HG03103 (cell line): Measurements from ENCODE around the gene SHROOM1.
"Not testable (repeated sequence)": the region's sequence is repeated elsewhere in the genome, so short reads cannot be mapped to it uniquely, and the experiment has no call there.

Experiments
- ATAC-seq: cut with Tn5 transposase; IDR thresholded peaks from one replicate; pipeline ENCODE4 v1.9.1; 2021; ENCODE audit warnings: low read depth; ENCODE audit not compliant: unreplicated experiment

SHROOM1 gene, protein sequence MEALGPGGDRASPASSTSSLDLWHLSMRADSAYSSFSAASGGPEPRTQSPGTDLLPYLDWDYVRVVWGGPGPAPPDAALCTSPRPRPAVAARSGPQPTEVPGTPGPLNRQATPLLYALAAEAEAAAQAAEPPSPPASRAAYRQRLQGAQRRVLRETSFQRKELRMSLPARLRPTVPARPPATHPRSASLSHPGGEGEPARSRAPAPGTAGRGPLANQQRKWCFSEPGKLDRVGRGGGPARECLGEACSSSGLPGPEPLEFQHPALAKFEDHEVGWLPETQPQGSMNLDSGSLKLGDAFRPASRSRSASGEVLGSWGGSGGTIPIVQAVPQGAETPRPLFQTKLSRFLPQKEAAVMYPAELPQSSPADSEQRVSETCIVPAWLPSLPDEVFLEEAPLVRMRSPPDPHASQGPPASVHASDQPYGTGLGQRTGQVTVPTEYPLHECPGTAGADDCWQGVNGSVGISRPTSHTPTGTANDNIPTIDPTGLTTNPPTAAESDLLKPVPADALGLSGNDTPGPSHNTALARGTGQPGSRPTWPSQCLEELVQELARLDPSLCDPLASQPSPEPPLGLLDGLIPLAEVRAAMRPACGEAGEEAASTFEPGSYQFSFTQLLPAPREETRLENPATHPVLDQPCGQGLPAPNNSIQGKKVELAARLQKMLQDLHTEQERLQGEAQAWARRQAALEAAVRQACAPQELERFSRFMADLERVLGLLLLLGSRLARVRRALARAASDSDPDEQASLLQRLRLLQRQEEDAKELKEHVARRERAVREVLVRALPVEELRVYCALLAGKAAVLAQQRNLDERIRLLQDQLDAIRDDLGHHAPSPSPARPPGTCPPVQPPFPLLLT

DNA sequence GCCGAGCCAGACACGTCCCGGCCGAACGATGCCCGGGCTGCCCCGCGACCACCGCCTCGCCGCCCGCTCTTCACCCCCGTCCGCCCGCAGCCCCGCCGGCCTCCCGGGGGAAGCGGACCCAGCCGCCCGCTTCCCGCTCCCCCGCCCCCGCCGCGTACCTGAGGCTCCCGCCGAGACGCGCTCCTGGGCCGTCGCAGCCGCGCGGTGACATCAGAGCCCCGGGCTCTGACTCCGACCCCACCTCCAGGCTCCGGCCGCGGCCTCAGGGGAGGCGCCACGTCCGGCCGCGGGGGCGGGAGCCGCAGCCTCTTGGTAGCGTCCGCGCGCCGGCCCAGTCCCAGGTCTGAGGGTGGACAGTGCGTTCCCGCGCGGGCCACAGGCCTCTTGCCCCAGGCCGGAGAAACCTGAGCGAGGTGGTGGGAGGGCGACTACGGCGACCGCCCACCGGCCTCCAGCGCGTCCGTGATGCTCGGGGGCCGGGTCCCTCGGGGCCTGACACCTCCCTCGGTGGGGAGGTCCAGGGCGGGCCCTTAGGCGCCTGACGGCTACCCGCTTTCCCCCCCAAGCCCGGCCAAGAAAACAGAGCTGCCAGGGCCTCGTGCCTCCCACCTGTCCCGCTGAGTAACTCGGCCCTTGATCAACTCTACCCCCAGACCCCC, at the start of gene SHROOM1:
Gene SHROOM1, minus strand, starts transcription at position 212 of the 659 bp plus-strand sequence. CDS start 4,507 bp downstream, outside the sequence.
- ATAC-seq: peak; percentile 59

DNA sequence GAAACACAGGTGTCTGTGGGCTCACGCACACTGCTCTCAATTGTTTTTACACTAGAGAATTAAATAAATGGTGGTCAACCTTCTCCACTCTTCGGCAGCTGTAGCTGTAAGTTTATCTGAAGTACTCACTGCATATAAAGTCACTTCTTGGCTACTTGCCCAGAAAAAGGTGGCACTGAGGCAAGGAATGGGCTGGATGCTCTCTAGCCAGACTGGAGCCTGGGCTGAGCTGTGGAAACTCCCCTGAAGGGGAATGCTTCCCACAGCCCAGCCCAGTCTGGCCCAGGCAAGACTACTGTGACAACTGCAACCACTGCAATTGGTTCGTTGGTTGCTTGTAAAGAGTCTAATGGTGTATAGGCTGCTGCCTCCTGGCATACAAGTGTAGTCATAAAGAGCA, 47.5 kb upstream of the SHROOM1 start:
- ATAC-seq: no peak

DNA sequence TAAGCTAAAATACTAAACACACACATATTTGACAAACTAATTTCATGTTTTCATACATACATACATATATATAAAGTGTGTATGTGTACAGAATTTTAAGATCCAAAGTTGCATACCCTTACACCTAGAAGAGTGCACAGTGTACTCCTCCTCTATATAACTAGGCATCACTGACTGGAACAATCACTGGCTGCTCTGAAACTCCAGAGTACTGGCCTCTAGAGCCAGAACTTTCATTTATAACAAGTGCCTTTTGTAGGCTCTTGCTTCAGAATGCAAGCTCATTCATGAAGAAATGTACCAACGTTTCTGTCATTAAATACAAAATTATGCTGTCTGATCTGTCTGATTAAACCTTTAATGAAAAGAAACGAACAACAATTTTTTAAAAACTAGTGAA, 47.0 kb upstream of the SHROOM1 start:
- ATAC-seq: no peak

DNA sequence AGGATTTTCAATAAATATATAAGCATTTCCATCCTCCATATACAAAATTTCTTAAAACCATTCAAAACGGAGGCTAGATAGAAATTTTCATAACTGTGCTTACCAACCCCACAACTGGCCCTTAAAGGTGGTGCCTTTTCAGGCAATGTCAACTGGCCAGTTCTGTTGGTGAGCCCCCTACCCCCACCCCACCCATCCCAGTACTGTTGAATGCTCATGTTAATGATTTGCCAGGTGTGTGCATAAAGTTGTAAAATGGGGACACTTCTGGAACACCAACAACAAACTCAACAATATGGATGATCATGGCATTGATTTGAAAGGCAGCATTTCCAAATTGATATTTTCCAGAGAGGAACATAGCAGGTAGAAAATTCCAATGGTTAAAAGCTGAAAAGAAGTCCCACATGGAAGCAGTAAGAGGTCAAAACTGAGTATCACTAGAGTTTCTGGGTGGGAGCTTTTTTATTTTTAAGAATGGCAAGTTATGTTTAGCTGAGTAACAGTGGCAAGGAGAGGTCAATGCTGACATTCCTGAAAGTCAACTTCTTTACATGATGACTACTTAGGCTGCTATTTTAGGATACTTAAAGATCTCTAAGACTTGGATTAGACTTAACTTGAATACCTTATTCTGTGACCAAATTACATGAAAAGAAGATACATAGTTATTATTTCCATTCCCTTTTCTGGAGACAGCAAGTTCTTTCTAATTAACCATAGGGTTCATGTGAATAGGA, 45.7 kb upstream of the SHROOM1 start:
- ATAC-seq: no peak

DNA sequence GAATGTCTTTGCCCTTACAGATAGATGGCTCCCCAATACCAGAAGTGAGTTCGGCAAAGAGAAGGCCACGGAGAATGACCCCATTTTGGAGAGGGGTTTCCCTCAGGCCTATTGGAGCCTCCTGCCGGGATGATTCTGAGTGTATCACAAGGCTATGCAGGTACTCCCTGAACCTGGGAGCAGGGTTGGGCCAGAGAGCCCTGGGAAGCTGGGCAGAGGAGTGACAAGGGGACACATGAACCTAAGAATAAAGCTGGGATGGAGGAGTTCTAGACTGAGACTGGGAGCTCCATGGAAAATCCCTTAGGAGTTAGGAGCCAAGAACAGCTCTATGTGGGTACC, 43.5 kb upstream of the SHROOM1 start:
- no peak for ATAC-seq

DNA sequence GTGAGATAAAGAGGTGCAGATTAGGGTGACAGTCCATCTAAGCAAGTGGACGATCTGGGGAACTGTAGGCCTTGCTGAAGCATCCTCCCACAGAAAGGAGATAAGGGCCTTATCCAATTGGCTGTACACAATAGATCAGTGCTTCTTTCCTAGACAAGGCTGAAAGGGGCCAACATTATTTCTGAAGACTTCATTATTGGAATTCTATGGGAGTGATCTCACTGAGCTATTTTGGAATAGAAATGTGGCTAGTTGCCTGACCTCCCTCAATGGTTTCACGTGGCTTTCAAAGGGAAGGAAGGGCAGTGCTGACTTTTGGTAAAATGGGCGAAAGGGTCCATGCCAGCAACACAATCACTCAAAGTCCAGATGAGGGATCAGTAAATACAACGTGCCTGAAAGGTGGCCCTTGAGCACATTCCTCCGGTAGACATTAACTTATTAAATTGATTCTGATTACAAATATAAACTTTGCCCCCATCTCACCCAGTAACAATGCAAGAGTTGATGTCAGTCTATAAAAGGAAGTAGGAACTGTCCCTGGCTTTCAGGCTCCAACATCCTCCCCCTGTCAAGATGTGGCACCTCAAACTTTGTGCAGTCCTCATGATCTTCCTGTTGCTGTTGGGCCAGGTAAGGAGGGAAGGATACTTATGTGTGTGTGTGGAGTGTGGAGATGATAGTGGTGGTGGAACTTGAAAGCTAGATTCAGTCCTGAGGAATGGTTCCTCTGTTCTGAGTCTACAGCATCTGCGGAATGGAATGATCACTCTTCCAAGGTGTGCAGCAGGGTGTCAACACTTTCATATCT, 42.9 kb upstream of the SHROOM1 start, which contains the start of gene LEAP2:
Gene LEAP2, plus strand, starts transcription at position 550 of the 811 bp plus-strand sequence. Its CDS starts 27 bp downstream, at position 577.
- no peak for ATAC-seq

DNA sequence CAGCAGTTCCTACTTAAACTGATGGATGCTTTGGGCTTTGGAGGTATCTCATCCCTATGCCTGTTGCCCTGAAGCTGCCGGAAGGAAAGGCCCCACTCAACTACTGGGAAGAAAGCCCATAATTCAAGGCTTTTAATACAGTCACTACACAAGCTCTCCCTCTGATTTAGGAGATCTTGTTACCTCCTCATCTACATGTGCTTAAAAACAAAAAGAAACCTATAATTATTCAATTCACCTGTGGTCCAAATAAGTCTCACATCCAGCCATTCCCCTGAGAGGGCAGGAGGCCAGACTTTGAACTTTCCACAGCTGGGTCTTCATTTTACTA, 42.3 kb upstream of the SHROOM1 start:
- no peak for ATAC-seq

DNA sequence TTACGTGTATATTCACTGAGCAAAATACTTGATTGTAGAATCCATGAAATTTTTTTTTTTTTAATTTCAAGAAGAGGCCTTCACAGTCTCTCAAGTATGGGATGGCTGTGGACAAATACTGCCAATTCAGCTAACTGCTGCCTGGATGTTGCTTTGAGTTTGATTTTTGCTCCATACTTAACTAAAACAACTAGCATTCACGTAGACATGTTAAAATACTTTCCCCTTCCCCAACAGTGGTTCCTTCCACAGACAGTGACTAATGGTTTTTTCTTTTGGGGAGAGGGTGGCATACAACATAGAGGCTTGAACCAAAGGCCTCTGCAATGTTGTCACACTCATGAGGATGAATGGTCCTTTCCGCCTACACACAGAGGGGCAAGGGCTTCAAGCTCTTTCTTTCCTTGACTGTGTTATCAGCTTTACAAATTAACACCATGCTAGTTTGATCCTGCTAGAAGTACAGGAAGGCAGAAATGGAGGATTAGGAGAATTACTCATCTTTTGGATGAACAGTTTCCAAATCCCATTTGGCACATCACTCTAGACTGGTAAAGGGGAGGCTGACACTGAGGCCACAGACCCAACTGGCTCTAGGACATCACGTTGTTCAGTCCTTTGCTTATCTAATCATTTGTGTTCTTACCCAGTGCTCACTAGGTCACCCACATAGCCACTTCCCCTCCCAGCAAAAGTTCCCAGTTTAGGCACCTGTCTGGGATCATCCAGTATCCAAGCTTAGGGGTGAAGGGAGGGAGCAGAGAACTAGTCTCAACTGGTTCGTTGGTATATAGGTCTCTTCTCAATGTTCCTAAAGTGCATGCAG, 41.2 kb upstream of the SHROOM1 start:
- ATAC-seq: no peak

GRCh38 chr5:132870801-132871200, 40.4 kb upstream of the SHROOM1 start:
- ATAC-seq: no peak

DNA sequence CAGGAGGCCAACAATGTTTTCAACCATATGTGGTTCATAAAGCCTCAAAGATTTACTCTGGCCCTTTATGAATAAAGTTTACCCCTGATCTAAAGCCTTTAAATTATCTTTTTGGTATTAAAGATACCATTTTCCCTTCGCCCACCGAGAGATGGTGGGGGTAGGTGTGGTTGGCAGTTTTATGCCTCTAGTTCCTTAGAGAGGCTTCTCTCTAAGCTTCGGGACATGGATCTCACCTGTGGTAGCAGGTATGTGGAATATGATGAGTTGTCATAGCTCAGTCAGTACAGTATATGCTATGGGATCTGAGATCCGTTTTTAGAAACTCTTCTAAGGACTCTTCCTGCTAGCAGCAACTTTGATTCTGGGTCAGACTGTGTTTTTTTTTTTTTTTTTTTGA, 38.3 kb upstream of the SHROOM1 start:
- no peak for ATAC-seq

DNA sequence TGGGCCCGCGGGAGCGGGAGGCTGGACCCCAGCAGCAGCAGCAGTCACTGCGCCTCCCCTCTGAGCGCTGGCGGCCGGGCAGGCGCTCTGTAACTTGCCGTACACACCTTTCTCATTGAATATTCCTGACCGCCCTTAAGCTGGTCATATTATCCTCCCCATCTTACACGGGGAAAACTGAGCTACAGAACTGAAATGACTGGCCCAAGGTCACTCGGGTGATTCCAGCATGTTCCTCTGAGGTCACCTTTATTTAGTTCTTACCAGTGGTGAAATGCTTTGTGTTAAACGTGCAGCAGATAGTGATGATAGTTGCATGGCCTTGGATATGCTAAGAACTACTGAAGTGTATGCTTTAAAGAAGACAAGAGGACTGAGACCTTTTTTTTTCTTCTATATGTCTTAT, 36.6 kb upstream of the SHROOM1 start:
- peak; percentile 15 for ATAC-seq

GRCh38 chr5:132866342-132867045, 36.0 kb upstream of the SHROOM1 start, which contains the start of the genes GDF9 and UQCRQ:
TSS of gene GDF9 (minus strand) at chr5:132866469. CDS start at chr5:132864533, 1,936 bp downstream.
TSS of gene UQCRQ (plus strand) at chr5:132866642. CDS start at chr5:132866882, 240 bp downstream.
- peak; percentile 96 for ATAC-seq

DNA sequence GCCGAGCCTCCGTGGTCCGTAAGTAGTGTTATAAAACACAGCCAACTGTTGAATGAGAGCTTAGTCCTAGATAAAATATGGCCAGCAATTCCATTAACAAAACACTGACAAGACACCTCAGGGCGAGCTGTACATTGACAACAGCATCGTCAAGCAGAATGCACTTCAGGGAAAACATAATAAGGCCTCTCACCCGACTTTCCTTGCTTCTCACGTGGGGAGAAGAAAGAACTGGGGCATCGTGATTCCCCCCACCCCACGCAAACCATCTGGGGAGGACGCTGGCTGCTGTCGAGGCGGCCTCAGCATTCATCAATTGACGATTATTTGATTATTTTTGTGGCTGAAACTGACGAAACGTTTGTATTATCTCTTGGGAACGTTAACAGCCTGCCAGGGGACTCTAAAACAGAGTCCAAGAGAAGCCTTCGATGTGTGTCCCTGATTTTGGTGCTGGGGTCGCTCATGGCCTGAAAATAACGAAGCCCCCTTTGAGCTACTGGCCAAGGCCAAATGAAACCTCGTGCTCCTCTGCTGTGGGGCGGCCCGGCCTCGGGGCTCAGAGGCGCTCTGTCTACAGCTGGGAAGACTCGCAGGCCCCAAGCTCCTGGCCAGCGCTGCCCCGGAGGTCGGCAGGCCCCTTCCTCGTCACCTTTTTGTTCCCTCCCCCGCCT, 35.4 kb upstream of the SHROOM1 start:
- peak; percentile 16 for ATAC-seq

DNA sequence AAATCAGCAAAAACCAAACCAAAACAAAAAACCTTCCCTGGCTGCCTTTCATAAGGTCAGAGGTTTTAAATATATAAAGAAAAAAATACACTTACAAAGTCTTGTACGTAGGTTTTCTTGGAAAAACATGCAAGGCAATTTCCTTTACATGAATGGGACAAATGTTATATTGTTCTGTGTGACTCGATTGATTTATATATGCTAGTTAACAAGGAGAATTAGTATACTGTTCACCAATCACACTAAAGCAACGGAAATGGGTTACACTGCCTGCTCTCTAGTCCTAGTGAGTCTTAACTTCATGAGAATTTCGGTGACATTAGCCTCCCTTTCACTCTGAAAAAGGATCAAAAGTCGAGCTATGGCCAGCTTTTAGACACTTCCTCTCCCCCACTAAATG, 30.3 kb upstream of the SHROOM1 start:
- ATAC-seq: no peak

GRCh38 chr5:132859889-132860437, 29.5 kb upstream of the SHROOM1 start:
- ATAC-seq: no peak

DNA sequence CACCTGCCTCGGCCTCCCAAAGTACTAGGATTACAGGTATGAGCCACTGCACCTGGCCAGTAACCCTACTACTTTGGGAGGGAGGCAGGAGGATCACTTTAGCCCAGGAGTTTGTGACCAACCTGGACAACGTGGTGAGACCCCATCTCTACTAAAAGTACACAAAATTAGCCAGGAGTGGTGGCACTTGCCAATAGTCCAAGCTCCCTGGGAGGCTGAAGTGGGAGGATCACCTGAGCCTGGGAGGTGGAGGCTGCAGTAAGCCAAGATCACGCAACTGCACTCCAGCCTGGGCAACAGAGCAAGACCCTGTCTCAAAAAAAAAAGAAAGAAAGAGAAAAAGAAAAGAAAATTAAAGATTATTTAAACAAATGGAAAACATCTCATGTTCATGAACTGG, 25.6 kb upstream of the SHROOM1 start:
- no peak for ATAC-seq

DNA sequence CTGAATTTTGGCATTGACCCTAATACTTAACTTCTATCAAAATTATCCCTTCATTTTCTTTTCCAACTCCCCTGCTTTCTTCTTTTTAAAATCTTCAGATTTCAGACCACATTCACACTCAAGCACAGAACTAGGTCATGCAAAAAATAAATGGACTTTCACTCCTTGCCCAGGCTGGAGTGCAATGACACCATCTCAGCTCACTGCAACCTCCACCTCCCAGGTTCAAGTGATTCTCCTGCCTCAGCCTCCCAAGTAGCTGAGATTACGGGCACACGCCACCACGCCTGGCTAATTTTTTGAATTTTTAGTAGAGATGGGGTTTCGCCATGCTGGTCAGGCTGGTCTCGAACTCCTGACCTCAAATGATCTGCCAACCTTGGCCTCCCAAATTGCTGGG, 24.5 kb upstream of the SHROOM1 start:
- not testable (repeated sequence) for ATAC-seq
